ENCODE data around the gene THSD7B.

DNA sequence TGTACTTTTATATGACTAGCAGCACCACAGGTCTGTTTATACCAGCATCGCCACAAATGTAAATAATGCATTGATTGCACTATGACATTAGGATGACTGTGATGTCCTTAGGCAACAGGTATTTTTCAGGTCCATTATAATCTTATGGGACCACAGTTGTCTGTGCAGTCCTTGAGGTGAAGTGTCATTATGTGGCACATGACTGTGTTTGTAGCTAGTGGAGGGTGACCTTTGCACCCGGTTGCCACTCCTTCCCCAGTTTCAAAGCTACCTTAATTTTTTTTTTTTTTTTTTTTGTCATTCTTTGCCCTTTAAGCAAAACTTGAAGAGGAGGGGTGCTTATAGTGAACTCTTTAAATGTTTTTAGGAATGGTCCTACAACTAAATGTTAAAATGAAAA lies 386.4 kb downstream of the THSD7B start:
- no peak for TF ChIP-seq EZH2 (IDR thresholded peaks at IDR 0.05)
- no peak for TF ChIP-seq POLR2AphosphoS5 (IDR thresholded peaks at IDR 0.05; ENCODE audit: borderline replicate concordance, low read depth, low read length)
